GM21825 (cell line): Measurements from ENCODE around the gene MLXIP.
A peak's percentile ranks its signal among the peaks of the same experiment; 100 is the strongest.
"Not testable (repeated sequence)": the region's sequence is repeated elsewhere in the genome, so short reads cannot be mapped to it uniquely, and the experiment has no call there.

Experiments
- ATAC-seq: cut with Tn5 transposase; IDR thresholded peaks from one replicate; pipeline ENCODE4 v1.9.1; 2021; ENCODE audit warnings: mild to moderate bottlenecking, moderate library complexity; ENCODE audit not compliant: unreplicated experiment

MLXIP gene

GRCh38 chr12:122051231-122051876, 27.2 kb upstream of the MLXIP start:
- no peak for ATAC-seq

DNA sequence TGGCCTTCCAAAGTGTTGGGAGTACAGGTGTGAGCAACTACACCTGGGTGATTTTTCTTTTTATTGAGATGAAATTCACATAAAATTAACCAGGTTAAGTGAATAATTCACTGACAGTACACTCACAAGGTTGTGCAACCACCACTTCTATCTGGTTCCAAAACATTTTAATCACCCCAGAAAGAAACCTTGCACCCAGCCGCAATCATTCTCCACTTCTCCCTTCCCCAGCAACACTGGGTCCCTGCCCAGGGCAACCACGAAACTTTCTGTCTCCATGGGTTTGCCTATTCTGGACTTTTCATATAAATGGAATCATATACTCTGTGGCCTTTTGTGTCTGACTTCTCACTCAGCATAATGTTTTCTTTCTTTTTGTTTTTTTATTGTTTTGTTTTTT, 26.3 kb upstream of the MLXIP start:
- no peak for ATAC-seq

DNA sequence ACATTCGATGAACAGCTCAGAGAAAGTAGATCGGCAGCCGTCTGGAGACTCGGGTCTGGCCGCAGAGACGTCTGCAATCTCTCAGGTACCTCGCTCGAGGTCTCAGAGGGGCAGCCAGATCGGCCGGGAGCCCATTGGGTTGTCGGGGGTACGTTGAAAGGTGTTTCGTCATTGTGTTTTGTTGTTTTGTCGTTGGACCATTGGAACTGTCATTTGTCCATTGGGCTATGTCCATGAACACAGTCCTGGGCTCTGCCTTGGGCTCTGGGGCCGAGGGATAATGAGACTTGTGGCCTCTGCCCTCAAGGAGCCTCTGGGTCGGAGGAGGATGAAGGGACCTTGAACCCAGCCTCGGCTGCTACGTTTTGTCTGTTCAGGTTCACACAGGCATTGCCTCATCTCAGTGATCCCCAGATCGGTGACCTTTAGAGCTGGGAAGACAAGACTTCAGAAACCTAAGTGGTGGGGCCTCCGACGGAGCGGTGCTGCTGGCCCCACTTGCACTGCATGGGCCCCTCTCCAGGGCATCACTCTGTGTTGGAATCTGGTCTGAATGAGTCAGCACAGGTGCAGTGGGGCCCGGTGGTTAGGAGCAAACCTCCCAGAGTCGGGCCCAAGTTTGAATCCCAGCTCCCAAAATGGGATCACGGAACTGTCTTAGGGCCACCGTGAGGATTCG, 23.6 kb upstream of the MLXIP start:
- no peak for ATAC-seq

DNA sequence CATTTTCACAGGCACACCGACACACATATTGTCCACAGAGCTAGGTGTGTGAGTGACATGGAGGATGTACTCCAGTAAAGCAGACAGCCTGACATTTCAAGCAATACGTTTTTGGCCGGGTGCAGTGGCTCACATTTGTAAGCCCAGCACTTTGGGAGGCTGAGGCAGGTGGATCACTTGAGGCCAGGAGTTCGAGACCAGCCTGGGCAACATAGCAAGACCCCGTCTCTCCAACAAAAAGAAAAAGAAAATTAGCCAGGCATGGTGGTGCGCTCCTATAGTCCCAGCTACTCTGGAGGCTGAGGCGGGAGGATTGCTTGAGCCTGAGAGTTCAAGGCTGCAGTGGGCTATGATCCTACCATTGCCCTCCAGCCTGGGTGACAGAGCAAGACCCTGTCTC, 22.1 kb upstream of the MLXIP start:
- ATAC-seq, result not testable (repeated sequence)

- ATAC-seq, result no peak
Observed at GRCh38 chr12:122057007-122057735, 21.4 kb upstream of the MLXIP start.

- ATAC-seq, result no peak
Observed at GRCh38 chr12:122057769-122058168, 20.8 kb upstream of the MLXIP start.

- no peak for ATAC-seq
Observed at GRCh38 chr12:122058549-122059149, 19.9 kb upstream of the MLXIP start.

- ATAC-seq, result no peak
Observed at GRCh38 chr12:122059203-122059960, 19.2 kb upstream of the MLXIP start.

DNA sequence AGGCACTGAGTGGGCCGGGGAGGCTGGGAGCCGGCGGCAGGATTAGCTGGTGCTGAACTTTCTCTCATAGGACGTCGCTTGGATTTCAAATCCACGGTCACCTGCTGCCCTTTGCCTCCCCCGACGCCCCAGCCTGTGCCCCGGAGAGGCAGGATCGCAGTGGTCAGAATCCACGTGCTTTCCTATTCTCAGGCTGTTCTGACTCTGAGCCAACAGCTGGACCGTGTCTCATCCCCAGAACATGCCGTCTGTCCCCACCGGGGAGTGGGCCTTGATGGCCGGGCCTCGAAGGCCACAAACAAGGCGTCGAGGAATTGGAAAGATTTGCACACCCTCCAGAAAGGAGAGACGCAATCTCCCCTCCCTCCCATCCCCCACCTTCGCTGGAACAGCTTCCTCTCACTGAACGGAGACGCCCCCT, 18.5 kb upstream of the MLXIP start:
- ATAC-seq, result no peak

DNA sequence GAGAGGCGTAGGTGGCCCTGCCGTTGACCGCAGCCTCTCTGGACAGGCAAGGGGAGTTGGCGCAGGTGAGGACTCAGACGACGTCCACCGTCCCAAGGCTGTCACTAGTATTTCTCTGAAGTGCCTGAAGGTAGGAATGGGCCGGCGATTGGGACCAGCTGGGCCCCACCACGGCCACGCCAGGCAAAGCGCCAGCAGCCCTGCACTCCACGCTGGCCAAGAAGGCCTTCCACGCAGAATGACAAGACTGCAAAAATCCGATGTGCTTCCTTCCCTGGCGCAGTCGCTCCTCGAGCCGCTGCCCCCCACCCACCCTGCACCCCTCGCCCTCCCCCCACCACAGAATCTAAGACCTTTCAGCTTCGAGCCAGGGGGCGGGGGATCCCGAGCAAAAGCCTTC, 17.3 kb upstream of the MLXIP start:
- ATAC-seq, result no peak

GRCh38 chr12:122062832-122063693, 15.5 kb upstream of the MLXIP start:
- no peak for ATAC-seq

DNA sequence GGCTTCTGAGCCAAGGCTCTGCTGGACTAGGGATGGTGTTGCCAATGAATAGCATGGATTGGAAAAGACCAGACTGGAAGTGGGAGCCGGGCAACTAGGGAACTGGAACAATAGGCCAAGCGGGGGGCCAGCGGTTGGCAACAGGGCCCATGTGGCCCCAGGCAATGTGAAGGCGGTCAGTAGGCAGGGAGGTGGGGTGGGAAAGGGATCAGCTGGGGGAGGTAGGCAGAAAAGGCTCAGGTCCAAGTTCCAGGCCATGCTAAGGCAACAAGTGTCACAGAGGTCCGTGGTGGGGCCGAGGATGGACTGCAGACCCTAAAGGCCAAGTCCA, 14.9 kb upstream of the MLXIP start:
- no peak for ATAC-seq

- ATAC-seq, result no peak
Observed at GRCh38 chr12:122064025-122064777, 14.4 kb upstream of the MLXIP start.

GRCh38 chr12:122064780-122065588, 13.6 kb upstream of the MLXIP start:
- ATAC-seq, result no peak

DNA sequence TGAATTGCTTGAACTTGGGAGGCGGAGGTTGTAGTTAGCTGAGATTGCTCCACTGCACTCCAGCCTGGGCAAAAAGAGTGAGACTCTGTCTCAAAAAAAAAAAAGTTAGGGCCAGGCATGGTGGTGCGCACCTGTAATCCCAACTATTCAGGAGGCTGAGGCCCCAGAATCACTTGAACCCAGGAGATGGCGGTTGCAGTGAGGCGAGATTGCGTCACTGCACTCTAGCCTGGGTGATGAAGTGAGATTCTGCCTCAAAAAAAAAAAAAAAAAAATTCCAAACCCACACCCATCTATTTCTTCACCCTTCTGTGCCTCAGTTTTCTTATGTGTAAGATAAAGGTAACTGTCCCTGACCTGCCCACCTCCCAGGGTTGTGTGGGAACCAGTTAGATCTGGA, 11.0 kb upstream of the MLXIP start:
- ATAC-seq, result no peak

GRCh38 chr12:122067966-122068365, 10.6 kb upstream of the MLXIP start:
- peak; percentile 84 for ATAC-seq

DNA sequence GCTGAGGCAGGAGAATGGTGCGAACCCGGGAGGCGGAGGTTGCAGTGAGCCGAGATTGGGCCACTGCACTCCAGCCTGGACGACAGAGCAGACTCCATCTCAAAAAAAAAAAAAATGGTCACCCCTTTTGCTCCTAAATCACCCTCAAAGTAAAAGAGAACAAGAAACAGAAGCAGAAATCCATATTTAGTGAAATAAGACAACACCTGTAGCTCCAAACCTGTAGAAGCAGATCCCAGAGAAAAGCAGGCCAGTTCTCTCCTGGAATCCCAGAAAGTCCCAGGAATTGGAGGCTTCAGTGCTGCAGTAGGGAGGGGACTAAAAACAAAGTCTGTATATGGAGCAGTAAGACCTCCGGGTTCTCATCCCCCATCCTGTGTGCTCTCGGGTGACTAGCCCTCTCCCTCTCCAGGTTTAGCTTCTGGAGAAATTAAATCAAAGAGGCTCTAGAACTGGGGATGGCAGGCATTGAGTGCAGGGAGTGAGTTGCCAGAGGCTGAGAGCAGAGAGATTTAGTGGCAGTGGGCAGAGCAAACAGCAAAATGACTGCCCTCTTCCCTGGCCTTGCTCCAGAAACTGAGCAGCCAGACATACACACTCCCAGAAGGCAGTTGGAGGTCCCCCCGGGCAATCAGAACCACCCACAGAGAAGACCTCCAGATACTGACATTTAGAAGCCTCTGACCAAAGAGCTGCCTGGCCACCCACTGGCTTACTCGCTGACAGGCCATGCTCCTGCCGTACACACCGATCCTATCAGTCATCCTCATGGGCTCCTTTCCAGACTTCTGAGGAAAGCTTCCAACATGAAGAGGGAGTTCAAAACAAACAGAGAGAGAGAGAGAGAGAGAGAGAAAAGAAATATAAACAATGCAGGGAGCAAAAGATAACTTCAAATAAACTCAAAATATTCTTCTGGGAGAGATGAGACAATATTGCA, 6.3 kb upstream of the MLXIP start:
- no peak for ATAC-seq

- ATAC-seq, result no peak
Observed at GRCh38 chr12:122073815-122074214, 4.7 kb upstream of the MLXIP start.
